Parathyroid adenoma (tissue), 2 donors: ENCODE data around the gene PALS1.

Source experiments
- H2AFZ ChIP-seq: fragments of 300-600 bp; sonication (generic); one replicate; pipeline ENCODE4 v1.7.0; 2017; ENCODE audit warnings: antibody characterized with exemption, mild to moderate bottlenecking
- H3K27ac ChIP-seq: fragments of 300-600 bp; sonication (generic); one replicate; pipeline ENCODE4 v1.7.0; 2017
- H3K27me3 ChIP-seq: fragments of 300-600 bp; sonication (generic); one replicate; pipeline ENCODE4 v1.7.0; 2017; ENCODE audit warnings: low read length; ENCODE audit not compliant: control insufficient read depth, insufficient read depth
- H3K36me3 ChIP-seq: fragments of 300-600 bp; sonication (generic); one replicate; pipeline ENCODE4 v1.7.0; 2017; ENCODE audit warnings: low read length; ENCODE audit not compliant: control insufficient read depth, insufficient read depth
- H3K4me1 ChIP-seq: fragments of 300-600 bp; sonication (generic); one replicate; pipeline ENCODE4 v1.7.0; 2017; ENCODE audit warnings: control low read depth
- H3K4me2 ChIP-seq: fragments of 300-600 bp; sonication (generic); one replicate; pipeline ENCODE4 v1.7.0; 2017; ENCODE audit warnings: low read length
- H3K4me3 ChIP-seq: fragments of 300-600 bp; sonication (generic); one replicate; pipeline ENCODE4 v1.7.0; 2017; ENCODE audit warnings: low read depth, low read length
- H3K79me2 ChIP-seq: fragments of 300-600 bp; sonication (generic); one replicate; pipeline ENCODE4 v1.7.0; 2017; ENCODE audit warnings: control low read depth
- H3K9ac ChIP-seq: fragments of 300-600 bp; sonication (generic); one replicate; pipeline ENCODE4 v1.7.0; 2017; ENCODE audit warnings: mild to moderate bottlenecking
- H3K9me3 ChIP-seq: fragments of 300-600 bp; sonication (generic); one replicate; pipeline ENCODE4 v1.7.0; 2017; ENCODE audit warnings: low read length; ENCODE audit not compliant: control insufficient read depth
- CTCF ChIP-seq: fragments of 300-600 bp; sonication (generic); IDR thresholded peaks from one replicate; pipeline ENCODE4 v1.7.0; 2017; ENCODE audit warnings: antibody characterized with exemption, mild to moderate bottlenecking
- donor health status: primary hyperparathyroidism.

Gene PALS1

DNA sequence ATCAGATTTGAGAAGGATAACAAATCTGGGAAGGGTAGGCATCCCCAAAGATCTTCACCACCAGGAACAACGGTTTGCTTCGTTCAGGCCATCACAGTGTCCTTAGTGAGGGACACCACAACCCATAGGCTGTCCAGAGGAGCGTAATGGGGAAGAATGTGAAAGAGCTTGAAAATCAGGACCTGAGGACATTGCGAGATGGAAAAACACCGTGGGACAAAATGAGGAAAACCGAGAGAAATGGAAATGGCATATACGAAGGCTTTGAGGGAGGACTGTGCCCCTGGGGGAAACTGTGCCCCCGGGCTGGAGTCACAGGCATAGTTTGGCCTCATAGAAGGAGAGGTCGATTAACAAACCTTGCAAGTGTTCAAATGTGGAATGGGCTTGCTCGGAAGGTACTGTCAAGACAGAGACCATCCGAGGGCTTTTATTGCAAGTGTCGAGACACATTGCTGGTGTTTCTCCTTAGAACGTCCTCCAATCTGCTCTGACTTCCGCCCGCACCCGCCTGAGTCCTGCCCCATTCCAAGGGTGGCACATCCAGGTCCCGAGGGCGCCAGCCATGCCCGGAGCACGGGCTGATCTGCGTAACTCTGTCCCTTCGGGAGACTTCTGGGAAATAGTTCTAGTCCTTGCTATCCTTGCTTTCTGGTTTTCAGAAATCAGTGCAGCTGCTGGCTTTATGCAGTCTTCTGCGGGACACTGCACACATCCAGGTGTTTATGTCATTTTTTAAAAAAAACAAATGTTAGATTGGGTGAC, 885 bp upstream of the PALS1 start:
- Histone ChIP-seq H3K4me3 (peak overlapping the region; percentile 89), H3K4me1 (no peaks in the 10 kb centered on the region), H3K36me3 (no peaks in the 10 kb centered on the region), H3K27me3 (no peaks in the 10 kb centered on the region), H3K4me2 (peak overlapping the region; percentile 97), H3K79me2 (no peaks in the 10 kb centered on the region), H2AFZ (peak overlapping the region; percentile 98), H3K27ac (peak overlapping the region; percentile 96), H3K9ac (peak overlapping the region; percentile 77), H3K9me3 (no peaks in the 10 kb centered on the region)
- no peak for TF ChIP-seq CTCF

GRCh38 chr14:67240978-67241410, 241 bp upstream of the PALS1 start:
- TF ChIP-seq CTCF = no peak
- peak overlapping the region; percentile 98 for H2AFZ ChIP-seq
- H3K9ac ChIP-seq = peak overlapping the region; percentile 82
- peak overlapping the region; percentile 97 for H3K4me2 ChIP-seq
- peak overlapping the region; percentile 89 for H3K4me3 ChIP-seq
- no peaks in the 10 kb centered on the region for H3K9me3 ChIP-seq
- H3K79me2 ChIP-seq = no peaks in the 10 kb centered on the region
- H3K27me3 ChIP-seq = no peaks in the 10 kb centered on the region
- H3K4me1 ChIP-seq = no peaks in the 10 kb centered on the region
- H3K27ac ChIP-seq = peak overlapping the region; percentile 96
- H3K36me3 ChIP-seq = no peaks in the 10 kb centered on the region

- no peaks in the 10 kb centered on the region for H3K79me2 ChIP-seq
- peak overlapping the region; percentile 96 for H3K27ac ChIP-seq
- peak overlapping the region; percentile 97 for H3K4me2 ChIP-seq
- no peaks in the 10 kb centered on the region for H3K27me3 ChIP-seq
- H3K36me3 ChIP-seq = no peaks in the 10 kb centered on the region
- no peak overlapping the region for H3K9ac ChIP-seq
- TF ChIP-seq CTCF = no peak
- H3K4me1 ChIP-seq = no peaks in the 10 kb centered on the region
- peak overlapping the region; percentile 98 for H2AFZ ChIP-seq
- no peaks in the 10 kb centered on the region for H3K9me3 ChIP-seq
- peak overlapping the region; percentile 89 for H3K4me3 ChIP-seq
These were observed 859 bp downstream of the PALS1 start for GRCh38 chr14:67242168-67242420.

DNA sequence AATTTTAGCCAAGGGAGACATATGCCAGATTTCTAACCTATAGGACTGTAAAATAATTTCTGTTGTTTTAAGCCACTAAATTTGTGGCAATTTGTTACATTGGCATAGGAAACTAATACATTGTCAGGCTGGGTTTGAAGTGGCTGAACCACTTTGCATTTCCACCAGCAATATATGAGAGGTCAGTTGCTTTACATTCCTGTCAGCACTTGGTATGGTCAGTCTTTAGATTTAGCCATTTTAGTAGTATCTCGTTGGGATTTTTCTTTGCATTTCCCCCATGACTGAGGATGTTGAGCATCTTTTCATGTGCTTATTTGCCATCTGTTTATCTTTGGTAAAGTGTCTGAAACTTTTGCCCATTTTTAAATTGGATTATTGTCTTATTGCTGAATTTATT, 3.9 kb downstream of the PALS1 start:
- Histone ChIP-seq H3K4me3 (no peak overlapping the region), H3K9me3 (no peaks in the 10 kb centered on the region), H3K36me3 (no peaks in the 10 kb centered on the region), H3K27me3 (no peaks in the 10 kb centered on the region), H3K27ac (no peak overlapping the region), H3K4me1 (peaks cover 2% of the 10 kb centered on the region), H2AFZ (no peak overlapping the region), H3K79me2 (peaks cover 8% of the 10 kb centered on the region), H3K4me2 (no peak overlapping the region), H3K9ac (no peak overlapping the region)
- TF ChIP-seq CTCF = no peak

GRCh38 chr14:67251573-67252226, 10.5 kb downstream of the PALS1 start:
- H3K79me2 ChIP-seq = peaks cover 21% of the 10 kb centered on the region
- TF ChIP-seq CTCF = no peak
- H3K27ac ChIP-seq = no peak overlapping the region
- no peak overlapping the region for H3K4me3 ChIP-seq
- no peaks in the 10 kb centered on the region for H3K9me3 ChIP-seq
- H3K4me1 ChIP-seq = peaks cover 2% of the 10 kb centered on the region
- no peaks in the 10 kb centered on the region for H3K27me3 ChIP-seq
- no peak overlapping the region for H3K4me2 ChIP-seq
- no peaks in the 10 kb centered on the region for H3K36me3 ChIP-seq
- no peak overlapping the region for H2AFZ ChIP-seq
- H3K9ac ChIP-seq = no peak overlapping the region
